Airway epithelial cell (primary cell): ENCODE measurements around the gene COL23A1. TPM values are rescaled to one million over a fixed set of nuclear protein-coding genes. Genes with fewer than 3 reads are reported as not detected.

Experiments used
- total RNA-seq: library from RNA; depleted of rRNA; stranded (reverse); fragments of >200 nt; gene quantifications from 2 replicates; pipeline ENCODE4 v1.2.3, GENCODE V29; 2015

The COL23A1 gene
- total RNA-seq: 0.23 and 0.35 TPM in 2 replicates

DNA sequence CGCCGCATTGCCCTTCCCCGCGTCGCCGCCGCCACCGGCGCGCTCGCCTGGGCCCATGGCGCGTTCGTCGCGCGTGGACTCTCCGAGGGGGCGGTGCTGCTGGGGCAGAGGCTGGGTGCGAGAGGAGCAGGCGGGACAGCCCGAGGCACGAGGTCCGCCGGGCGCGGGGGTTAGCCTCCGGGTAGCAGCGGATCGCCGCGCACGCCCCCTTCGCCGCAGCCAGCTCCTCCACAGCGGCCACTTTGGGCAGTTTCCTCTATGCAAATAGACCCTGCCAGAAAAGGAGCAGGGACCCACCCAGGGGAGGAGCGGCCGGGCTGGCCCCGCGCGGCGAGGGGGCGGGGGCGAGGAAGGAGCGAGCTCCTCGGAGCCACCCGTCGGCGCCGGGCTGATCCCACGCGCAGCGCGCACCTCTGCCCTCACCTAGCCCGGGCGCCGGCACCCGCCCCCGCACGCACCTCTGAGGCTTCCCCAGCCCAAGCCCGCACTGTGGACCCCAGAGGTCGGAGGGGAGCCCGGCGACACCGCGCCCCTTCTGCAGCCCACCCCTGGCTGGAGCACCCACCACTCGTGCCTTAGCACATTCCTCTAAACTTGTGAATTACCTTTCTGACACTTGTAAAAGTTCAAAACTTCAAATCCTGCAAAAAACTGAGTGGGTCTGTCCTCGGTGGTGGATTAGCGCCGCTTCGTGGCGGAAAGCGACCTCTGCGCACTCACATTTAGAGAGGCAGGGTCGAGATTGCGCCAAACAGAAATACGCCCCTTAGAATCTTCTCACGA lies at the start of gene COL23A1:
Gene COL23A1, minus strand, starts transcription at position 253 of the 783 bp plus-strand sequence.

DNA sequence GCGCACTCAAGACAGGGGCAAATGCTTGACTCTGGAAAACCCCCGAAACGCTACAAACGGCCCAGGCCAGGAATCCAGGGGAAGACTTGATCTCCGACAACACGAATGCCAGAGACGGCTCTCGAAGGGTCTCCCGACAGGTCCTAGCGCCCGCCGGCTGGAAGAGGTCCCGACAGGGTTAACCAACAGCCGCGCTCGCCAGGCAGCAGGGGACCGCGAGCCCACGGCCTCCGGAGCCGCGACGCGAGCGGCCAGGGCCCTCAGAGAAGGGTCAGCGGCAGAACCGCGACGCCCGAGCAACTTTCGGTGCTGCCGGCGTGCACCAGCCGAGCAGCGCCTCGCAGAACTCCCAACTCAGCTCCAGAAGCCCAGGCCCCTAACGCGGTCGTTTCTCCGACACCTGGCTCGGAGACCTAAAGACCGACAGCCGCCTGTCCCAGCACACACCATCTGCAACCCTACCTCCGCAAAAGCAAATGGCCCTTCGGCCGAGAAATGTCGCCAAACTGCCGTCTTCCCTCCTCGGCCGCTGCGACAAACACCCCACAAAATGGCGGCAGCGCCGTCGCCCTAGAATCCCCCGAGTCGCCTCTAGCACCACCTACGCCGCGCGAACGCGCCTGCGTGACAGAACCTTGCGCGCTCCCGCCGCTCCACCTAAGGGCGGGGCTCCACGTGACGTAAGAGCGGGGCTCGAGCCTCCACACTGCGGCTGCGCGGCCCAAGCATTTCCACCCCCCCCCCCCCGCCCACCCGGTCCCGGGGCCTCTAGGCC lies 36.5 kb upstream of the COL23A1 start, which contains the start of gene CLK4:
Gene CLK4, minus strand, starts transcription at position 567 of the 775 bp plus-strand sequence. CDS start 3,634 bp downstream, outside the sequence.

DNA sequence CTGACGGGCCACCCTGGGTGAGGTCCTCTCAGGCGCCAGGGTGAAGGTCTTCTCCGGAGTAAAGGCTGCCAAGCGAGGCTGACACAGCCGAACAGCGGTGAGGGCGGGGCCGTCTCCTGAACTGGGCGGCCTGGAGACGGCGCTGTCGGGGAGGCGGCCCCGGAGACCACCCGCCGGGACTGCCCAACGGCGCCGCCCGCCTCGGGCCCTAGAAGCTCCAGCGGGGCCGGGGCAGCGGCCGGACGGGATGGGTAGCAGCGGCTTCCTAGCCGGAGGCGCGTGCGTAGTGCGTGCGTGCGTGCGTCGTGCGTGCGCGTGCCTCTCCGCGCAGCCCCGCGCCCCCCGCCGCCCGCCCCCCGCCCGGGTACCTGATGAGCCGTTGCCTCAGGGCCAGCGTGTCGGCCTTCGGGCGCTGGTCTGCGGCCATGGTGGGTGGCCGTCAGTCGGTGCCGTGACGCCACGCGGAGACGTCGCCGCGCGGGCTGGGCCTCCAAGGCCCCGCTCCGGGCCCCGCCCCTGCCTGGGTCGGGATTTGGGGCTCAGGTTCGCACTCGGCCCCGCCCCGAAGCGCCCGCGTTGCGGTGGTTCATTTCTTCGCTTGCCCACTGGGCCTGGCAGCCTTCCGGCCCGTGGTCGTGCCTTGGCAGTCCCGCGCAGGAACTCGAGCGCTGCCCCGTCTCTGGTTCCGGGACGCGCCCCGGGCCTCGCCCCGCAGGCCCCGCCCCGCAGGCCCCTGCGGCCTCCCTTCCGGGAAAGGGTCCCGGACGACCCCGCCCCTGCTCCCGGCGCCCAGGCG lies 357.9 kb downstream of the COL23A1 start, which contains the start of gene PHYKPL:
Gene PHYKPL, minus strand, starts transcription at position 679 of the 796 bp plus-strand sequence. Its CDS starts 252 bp downstream, at position 427.

DNA sequence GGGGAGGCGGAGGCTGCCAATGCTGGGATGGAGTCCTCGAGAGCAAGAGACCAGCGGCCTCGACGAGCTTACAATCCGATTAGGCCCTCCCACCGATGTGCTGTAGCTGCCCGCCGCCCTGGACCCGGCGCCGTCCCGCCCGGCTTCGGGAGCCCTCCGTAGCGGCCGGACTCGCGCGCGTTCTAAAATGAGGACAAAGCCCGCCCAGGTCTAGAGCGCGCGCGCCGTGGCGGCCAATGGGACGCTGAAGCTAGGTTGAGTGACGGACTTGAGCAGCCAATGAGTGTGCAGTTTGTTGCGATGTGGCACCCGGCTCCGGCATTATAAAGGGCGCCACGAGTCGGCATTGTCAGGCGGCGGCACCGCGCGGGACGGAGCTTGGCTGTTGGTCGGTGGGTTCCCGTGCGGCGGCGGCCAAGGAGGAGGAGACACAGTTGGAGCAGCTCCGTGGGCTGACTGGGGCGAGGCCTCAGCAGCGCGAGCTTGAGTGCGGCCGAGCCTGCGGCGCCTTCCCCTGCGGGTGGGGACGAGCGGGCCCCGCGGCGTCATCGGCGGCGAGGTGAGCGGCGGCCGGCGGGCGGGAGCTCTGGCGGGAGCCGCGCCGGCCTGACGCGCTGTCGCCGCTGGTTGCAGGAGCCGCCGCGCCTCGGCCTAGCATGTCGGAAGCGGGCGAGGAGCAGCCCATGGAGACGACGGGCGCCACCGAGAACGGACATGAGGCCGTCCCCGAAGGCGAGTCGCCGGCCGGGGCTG lies 385.8 kb downstream of the COL23A1 start, which contains the start of gene HNRNPAB:
Gene HNRNPAB, plus strand, starts transcription at position 352 of the 753 bp plus-strand sequence. Its CDS starts 305 bp downstream, at position 657.

Other genes with a start within 250 kb of the COL23A1 start
- gene CLK4, start 36.7 kb upstream of the COL23A1 start, total RNA-seq: 10.4 and 15.0 TPM in 2 replicates
- gene ZNF354A, start 140.3 kb upstream of the COL23A1 start, total RNA-seq: 8.6 and 10.6 TPM in 2 replicates